HEK293 (cell line): ENCODE measurements around the gene MYCBPAP.

Experiments used
- BCL11A ChIP-seq: fragments of 450-650 bp; formaldehyde crosslinking; IDR thresholded peaks from 2 replicates; pipeline ENCODE4 v1.5.1; 2016; ENCODE audit warnings: low read depth, missing biosample characterization, missing genetic modification characterization
- GLIS1 ChIP-seq: fragments of 450-650 bp; formaldehyde crosslinking; IDR thresholded peaks from 2 replicates; pipeline ENCODE4 v1.5.1; 2016; ENCODE audit warnings: missing biosample characterization, missing genetic modification characterization
- HOXD13 ChIP-seq: sonication (generic); formaldehyde crosslinking; IDR thresholded peaks from 2 replicates; pipeline ENCODE4 v1.8.0; 2022; ENCODE audit warnings: missing genetic modification reagents, borderline replicate concordance
- SP7 ChIP-seq: fragments of 450-650 bp; formaldehyde crosslinking; IDR thresholded peaks from 2 replicates; pipeline ENCODE4 v1.5.1; 2016; ENCODE audit warnings: missing biosample characterization, missing genetic modification characterization
- ZBTB8A ChIP-seq: fragments of 450-650 bp; formaldehyde crosslinking; IDR thresholded peaks from 2 replicates; pipeline ENCODE4 v1.5.1; 2016; ENCODE audit warnings: missing biosample characterization, missing genetic modification characterization
- ZEB2 ChIP-seq: fragments of 450-650 bp; formaldehyde crosslinking; IDR thresholded peaks from 2 replicates; pipeline ENCODE4 v1.5.1; 2016; ENCODE audit warnings: missing biosample characterization, missing genetic modification characterization
- ZFP37 ChIP-seq: fragments of 450-650 bp; formaldehyde crosslinking; IDR thresholded peaks from 2 replicates; pipeline ENCODE4 v1.5.1; 2016; ENCODE audit warnings: missing biosample characterization, missing genetic modification characterization
- ZIC2 ChIP-seq: fragments of 450-650 bp; formaldehyde crosslinking; IDR thresholded peaks from 2 replicates; pipeline ENCODE4 v1.5.1; 2016; ENCODE audit warnings: missing biosample characterization, missing genetic modification characterization
- ZNF155 ChIP-seq: fragments of 450-650 bp; formaldehyde crosslinking; IDR thresholded peaks from 2 replicates; pipeline ENCODE4 v1.5.1; 2016; ENCODE audit warnings: missing biosample characterization, missing genetic modification characterization
- ZNF175 ChIP-seq: fragments of 450-650 bp; formaldehyde crosslinking; IDR thresholded peaks from 2 replicates; pipeline ENCODE4 v1.5.1; 2016; ENCODE audit warnings: missing biosample characterization, missing genetic modification characterization
- ZNF19 ChIP-seq: fragments of 450-650 bp; formaldehyde crosslinking; IDR thresholded peaks from 2 replicates; pipeline ENCODE4; 2016; ENCODE audit warnings: missing biosample characterization, missing genetic modification characterization, low read depth
- ZNF2 ChIP-seq: fragments of 450-650 bp; formaldehyde crosslinking; IDR thresholded peaks from 2 replicates; pipeline ENCODE4 v1.5.1; 2016; ENCODE audit warnings: missing biosample characterization, missing genetic modification characterization
- ZNF202 ChIP-seq: fragments of 450-650 bp; formaldehyde crosslinking; IDR thresholded peaks from 2 replicates; pipeline ENCODE4 v1.5.1; 2016; ENCODE audit warnings: missing biosample characterization, missing genetic modification characterization, borderline replicate concordance
- ZNF335 ChIP-seq: fragments of 450-650 bp; formaldehyde crosslinking; conservative IDR thresholded peaks from 2 replicates; pipeline ENCODE4 v1.5.1; 2016; ENCODE audit warnings: missing biosample characterization, missing genetic modification characterization
- ZNF341 ChIP-seq: fragments of 450-650 bp; formaldehyde crosslinking; IDR thresholded peaks from 2 replicates; pipeline ENCODE4; 2016; ENCODE audit warnings: low read depth, missing biosample characterization, missing genetic modification characterization
- ZNF530 ChIP-seq: fragments of 450-650 bp; formaldehyde crosslinking; IDR thresholded peaks from 2 replicates; pipeline ENCODE4 v1.5.1; 2016; ENCODE audit warnings: low read depth, missing biosample characterization, missing genetic modification characterization
- ZNF555 ChIP-seq: fragments of 450-650 bp; formaldehyde crosslinking; conservative IDR thresholded peaks from 2 replicates; pipeline ENCODE4 v1.5.1; 2017; ENCODE audit warnings: missing biosample characterization, mild to moderate bottlenecking, missing genetic modification characterization, inconsistent platforms
- ZNF596 ChIP-seq: fragments of 450-650 bp; IDR thresholded peaks from 2 replicates; pipeline ENCODE4 v1.5.0; 2018; ENCODE audit warnings: missing biosample characterization, mild to moderate bottlenecking, missing genetic modification characterization, moderate library complexity
- ZNF610 ChIP-seq: fragments of 450-650 bp; formaldehyde crosslinking; IDR thresholded peaks from 2 replicates; pipeline ENCODE4 v1.5.1; 2016; ENCODE audit warnings: missing biosample characterization, missing genetic modification characterization, borderline replicate concordance
- ZNF664 ChIP-seq: fragments of 450-650 bp; formaldehyde crosslinking; IDR thresholded peaks from 2 replicates; pipeline ENCODE4 v1.5.1; 2016; ENCODE audit warnings: missing biosample characterization, missing genetic modification characterization
- ZNF747 ChIP-seq: fragments of 450-650 bp; formaldehyde crosslinking; IDR thresholded peaks from 2 replicates; pipeline ENCODE4 v1.5.1; 2016; ENCODE audit warnings: missing biosample characterization, missing genetic modification characterization
- ZNF76 ChIP-seq: fragments of 450-650 bp; formaldehyde crosslinking; IDR thresholded peaks from 2 replicates; pipeline ENCODE4; 2016; ENCODE audit warnings: low read depth, missing biosample characterization, missing genetic modification characterization, borderline replicate concordance
- ZNF776 ChIP-seq: fragments of 450-650 bp; formaldehyde crosslinking; IDR thresholded peaks from 2 replicates; pipeline ENCODE4 v1.5.0; 2017; ENCODE audit warnings: missing biosample characterization, missing genetic modification characterization, borderline replicate concordance
- ZNF777 ChIP-seq: fragments of 450-650 bp; formaldehyde crosslinking; IDR thresholded peaks from 2 replicates; pipeline ENCODE4 v1.5.1; 2017; ENCODE audit warnings: missing biosample characterization, missing genetic modification characterization, borderline replicate concordance
- ZXDB ChIP-seq: fragments of 450-650 bp; formaldehyde crosslinking; IDR thresholded peaks from 2 replicates; pipeline ENCODE4 v1.5.1; 2016; ENCODE audit warnings: missing biosample characterization, missing genetic modification characterization
- TF ChIP-seq, protein P1 (sequence below): fragments of 450-650 bp; formaldehyde crosslinking; IDR thresholded peaks from 2 replicates; pipeline ENCODE4 v1.5.1; 2016; ENCODE audit warnings: missing biosample characterization, missing genetic modification characterization
- TF ChIP-seq, protein P2 (sequence below): fragments of 450-650 bp; formaldehyde crosslinking; IDR thresholded peaks from 2 replicates; pipeline ENCODE4; 2016; ENCODE audit warnings: missing biosample characterization, missing genetic modification characterization
- TF ChIP-seq, protein P3 (sequence below): fragments of 450-650 bp; formaldehyde crosslinking; IDR thresholded peaks from 2 replicates; pipeline ENCODE4 v1.5.1; 2016; ENCODE audit warnings: missing biosample characterization, missing genetic modification characterization
- TF ChIP-seq, protein P4 (sequence below): fragments of 450-650 bp; formaldehyde crosslinking; IDR thresholded peaks from 2 replicates; pipeline ENCODE4 v1.5.1; 2016; ENCODE audit warnings: missing biosample characterization, missing genetic modification characterization
- TF ChIP-seq, protein P5 (sequence below): fragments of 450-650 bp; formaldehyde crosslinking; IDR thresholded peaks from 2 replicates; pipeline ENCODE4 v1.5.0; 2017; ENCODE audit warnings: missing biosample characterization, missing genetic modification characterization, borderline replicate concordance
- TF ChIP-seq, protein P6 (sequence below): fragments of 450-650 bp; formaldehyde crosslinking; IDR thresholded peaks from 2 replicates; pipeline ENCODE4 v1.5.1; 2016; ENCODE audit warnings: missing biosample characterization, missing genetic modification characterization

Gene MYCBPAP

DNA sequence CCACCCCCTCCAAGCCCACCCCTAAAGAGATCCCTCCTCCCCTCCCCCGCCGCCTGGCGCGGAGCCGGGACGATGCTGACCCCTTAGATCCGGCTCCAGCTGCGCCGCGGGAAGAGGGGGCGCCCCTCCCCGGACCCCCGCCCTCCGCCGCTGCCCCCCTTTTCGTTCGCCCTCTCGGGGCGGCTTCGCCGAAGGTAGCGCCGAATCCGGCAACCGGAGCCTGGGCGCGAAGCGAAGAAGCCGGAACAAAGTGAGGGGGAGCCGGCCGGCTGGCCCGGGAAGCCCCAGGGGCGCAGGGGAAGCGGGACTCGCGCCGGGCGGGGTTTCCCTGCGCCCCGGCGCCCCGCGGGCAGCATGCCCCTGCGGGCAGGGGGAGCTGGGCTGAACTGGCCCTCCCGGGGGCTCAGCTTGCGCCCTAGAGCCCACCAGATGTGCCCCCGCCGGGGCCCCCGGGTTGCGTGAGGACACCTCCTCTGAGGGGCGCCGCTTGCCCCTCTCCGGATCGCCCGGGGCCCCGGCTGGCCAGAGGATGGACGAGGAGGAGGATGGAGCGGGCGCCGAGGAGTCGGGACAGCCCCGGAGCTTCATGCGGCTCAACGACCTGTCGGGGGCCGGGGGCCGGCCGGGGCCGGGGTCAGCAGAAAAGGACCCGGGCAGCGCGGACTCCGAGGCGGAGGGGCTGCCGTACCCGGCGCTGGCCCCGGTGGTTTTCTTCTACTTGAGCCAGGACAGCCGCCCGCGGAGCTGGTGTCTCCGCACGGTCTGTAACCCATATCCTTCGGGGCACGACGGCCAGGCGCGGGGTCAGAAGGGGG is 52.9 kb downstream of the MYCBPAP start (continued):
- TF ChIP-seq ZNF610 (tag by site-specific recombination) (no peak), ZNF776 (no peak), ZNF76 (tag by site-specific recombination) (no peak), ZFP37 (tag by site-specific recombination) (no peak), GLIS1 (tag by site-specific recombination) (peak; percentile 37; the same call in 1 of the 2 replicates), ZEB2 (no peak), ZNF777 (tag by site-specific recombination) (no peak), BCL11A (tag by site-specific recombination) (no peak), ZBTB8A (tag by site-specific recombination) (peak; percentile 74), ZNF2 (tag by site-specific recombination) (no peak), SP7 (tag by site-specific recombination) (no peak), ZNF19 (no peak), ZNF175 (tag by site-specific recombination) (no peak), ZXDB (0 out of 2 replicates have a peak, but pooled peaks have one; percentile 25), ZNF530 (tag by site-specific recombination) (no peak), ZNF155 (tag by site-specific recombination) (no peak), ZNF747 (no peak), ZNF341 (no peak), ZNF202 (no peak), ZIC2 (tag by site-specific recombination) (peak; percentile 80), ZNF555 (tag by site-specific recombination) (no peak), ZNF335 (tag by site-specific recombination) (peak; percentile 66), ZNF664 (tag by site-specific recombination) (no peak), ZNF596 (no peak), HOXD13 (no peak)
- TF ChIP-seq, protein P1, sequence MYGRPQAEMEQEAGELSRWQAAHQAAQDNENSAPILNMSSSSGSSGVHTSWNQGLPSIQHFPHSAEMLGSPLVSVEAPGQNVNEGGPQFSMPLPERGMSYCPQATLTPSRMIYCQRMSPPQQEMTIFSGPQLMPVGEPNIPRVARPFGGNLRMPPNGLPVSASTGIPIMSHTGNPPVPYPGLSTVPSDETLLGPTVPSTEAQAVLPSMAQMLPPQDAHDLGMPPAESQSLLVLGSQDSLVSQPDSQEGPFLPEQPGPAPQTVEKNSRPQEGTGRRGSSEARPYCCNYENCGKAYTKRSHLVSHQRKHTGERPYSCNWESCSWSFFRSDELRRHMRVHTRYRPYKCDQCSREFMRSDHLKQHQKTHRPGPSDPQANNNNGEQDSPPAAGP (tag by site-specific recombination), result no peak
- TF ChIP-seq, protein P2, sequence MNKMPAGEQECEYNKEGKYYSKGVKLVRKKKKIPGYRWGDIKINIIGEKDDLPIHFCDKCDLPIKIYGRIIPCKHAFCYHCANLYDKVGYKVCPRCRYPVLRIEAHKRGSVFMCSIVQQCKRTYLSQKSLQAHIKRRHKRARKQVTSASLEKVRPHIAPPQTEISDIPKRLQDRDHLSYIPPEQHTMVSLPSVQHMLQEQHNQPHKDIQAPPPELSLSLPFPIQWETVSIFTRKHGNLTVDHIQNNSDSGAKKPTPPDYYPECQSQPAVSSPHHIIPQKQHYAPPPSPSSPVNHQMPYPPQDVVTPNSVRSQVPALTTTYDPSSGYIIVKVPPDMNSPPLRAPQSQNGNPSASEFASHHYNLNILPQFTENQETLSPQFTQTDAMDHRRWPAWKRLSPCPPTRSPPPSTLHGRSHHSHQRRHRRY (tag by site-specific recombination), result no peak
- TF ChIP-seq, protein P3, sequence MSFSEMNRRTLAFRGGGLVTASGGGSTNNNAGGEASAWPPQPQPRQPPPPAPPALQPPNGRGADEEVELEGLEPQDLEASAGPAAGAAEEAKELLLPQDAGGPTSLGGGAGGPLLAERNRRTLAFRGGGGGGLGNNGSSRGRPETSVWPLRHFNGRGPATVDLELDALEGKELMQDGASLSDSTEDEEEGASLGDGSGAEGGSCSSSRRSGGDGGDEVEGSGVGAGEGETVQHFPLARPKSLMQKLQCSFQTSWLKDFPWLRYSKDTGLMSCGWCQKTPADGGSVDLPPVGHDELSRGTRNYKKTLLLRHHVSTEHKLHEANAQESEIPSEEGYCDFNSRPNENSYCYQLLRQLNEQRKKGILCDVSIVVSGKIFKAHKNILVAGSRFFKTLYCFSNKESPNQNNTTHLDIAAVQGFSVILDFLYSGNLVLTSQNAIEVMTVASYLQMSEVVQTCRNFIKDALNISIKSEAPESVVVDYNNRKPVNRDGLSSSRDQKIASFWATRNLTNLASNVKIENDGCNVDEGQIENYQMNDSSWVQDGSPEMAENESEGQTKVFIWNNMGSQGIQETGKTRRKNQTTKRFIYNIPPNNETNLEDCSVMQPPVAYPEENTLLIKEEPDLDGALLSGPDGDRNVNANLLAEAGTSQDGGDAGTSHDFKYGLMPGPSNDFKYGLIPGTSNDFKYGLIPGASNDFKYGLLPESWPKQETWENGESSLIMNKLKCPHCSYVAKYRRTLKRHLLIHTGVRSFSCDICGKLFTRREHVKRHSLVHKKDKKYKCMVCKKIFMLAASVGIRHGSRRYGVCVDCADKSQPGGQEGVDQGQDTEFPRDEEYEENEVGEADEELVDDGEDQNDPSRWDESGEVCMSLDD, result no peak
- TF ChIP-seq, protein P4, sequence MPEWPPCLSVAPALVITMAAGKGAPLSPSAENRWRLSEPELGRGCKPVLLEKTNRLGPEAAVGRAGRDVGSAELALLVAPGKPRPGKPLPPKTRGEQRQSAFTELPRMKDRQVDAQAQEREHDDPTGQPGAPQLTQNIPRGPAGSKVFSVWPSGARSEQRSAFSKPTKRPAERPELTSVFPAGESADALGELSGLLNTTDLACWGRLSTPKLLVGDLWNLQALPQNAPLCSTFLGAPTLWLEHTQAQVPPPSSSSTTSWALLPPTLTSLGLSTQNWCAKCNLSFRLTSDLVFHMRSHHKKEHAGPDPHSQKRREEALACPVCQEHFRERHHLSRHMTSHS (tag by site-specific recombination), result no peak
- TF ChIP-seq, protein P5, sequence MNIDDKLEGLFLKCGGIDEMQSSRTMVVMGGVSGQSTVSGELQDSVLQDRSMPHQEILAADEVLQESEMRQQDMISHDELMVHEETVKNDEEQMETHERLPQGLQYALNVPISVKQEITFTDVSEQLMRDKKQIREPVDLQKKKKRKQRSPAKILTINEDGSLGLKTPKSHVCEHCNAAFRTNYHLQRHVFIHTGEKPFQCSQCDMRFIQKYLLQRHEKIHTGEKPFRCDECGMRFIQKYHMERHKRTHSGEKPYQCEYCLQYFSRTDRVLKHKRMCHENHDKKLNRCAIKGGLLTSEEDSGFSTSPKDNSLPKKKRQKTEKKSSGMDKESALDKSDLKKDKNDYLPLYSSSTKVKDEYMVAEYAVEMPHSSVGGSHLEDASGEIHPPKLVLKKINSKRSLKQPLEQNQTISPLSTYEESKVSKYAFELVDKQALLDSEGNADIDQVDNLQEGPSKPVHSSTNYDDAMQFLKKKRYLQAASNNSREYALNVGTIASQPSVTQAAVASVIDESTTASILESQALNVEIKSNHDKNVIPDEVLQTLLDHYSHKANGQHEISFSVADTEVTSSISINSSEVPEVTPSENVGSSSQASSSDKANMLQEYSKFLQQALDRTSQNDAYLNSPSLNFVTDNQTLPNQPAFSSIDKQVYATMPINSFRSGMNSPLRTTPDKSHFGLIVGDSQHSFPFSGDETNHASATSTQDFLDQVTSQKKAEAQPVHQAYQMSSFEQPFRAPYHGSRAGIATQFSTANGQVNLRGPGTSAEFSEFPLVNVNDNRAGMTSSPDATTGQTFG (tag by site-specific recombination), result no peak
- TF ChIP-seq, protein P6, sequence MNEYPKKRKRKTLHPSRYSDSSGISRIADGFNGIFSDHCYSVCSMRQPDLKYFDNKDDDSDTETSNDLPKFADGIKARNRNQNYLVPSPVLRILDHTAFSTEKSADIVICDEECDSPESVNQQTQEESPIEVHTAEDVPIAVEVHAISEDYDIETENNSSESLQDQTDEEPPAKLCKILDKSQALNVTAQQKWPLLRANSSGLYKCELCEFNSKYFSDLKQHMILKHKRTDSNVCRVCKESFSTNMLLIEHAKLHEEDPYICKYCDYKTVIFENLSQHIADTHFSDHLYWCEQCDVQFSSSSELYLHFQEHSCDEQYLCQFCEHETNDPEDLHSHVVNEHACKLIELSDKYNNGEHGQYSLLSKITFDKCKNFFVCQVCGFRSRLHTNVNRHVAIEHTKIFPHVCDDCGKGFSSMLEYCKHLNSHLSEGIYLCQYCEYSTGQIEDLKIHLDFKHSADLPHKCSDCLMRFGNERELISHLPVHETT (tag by site-specific recombination), result no peak
